Caco-2 (cell line): Measurements from ENCODE around the gene DDX31. TPM values are rescaled to one million over a fixed set of nuclear protein-coding genes. Genes with fewer than 3 reads are reported as not detected.

Experiments
- BruUV-seq: library from RNA; stranded (reverse); fragments of 400-500 nt; replicated peaks from 2 replicates; lab custom pipeline; 2021; lab: Mats Ljungman, UMichigan
- CTCF ChIA-PET: fragments of 300-600 bp; sonication (Branson Sonifier 250); formaldehyde crosslinking; loops from one replicate; lab custom pipeline; 2022; ENCODE audit warnings: antibody characterized with exemption; lab: Charles Lee
- POLR2A ChIA-PET: fragments of 300-600 bp; sonication (Branson Sonifier 250); formaldehyde crosslinking; loops from one replicate; lab custom pipeline; 2022; ENCODE audit warnings: antibody characterized with exemption; lab: Charles Lee
- DNase-seq, 2 experiments: peaks; one replicate each; pipeline versions ENCODE4 v3.0.0 to v3.0.0-alpha.2; 2020 to 2022
- H3K27me3 ChIP-seq: replicated peaks from 2 replicates; pipeline ENCODE4 v1.6.0; 2011; ENCODE audit warnings: low read length; ENCODE audit not compliant: control insufficient read depth, insufficient read depth
- H3K36me3 ChIP-seq: 2 replicates; pipeline ENCODE4 v1.5.1; 2011; ENCODE audit warnings: low read length; ENCODE audit not compliant: control insufficient read depth, insufficient read depth
- H3K4me1 ChIP-seq: fragments of 250-450 bp; sonication (Bioruptor Pico); 2 replicates; pipeline ENCODE4 v1.5.1; 2020; ENCODE audit warnings: mild to moderate bottlenecking
- H3K4me3 ChIP-seq: 2 replicates; pipeline ENCODE4 v1.5.1; 2011; ENCODE audit warnings: low read depth, mild to moderate bottlenecking, control low read depth, low read length
- H3K9me3 ChIP-seq: fragments of 250-450 bp; sonication (Bioruptor Pico); 2 replicates; pipeline ENCODE4 v1.5.1; 2020; ENCODE audit warnings: mild to moderate bottlenecking, moderate library complexity
- H3K27ac Mint-ChIP-seq: one replicate; pipeline ENCODE4 v1.8.0; 2022; ENCODE audit warnings: mixed read lengths; ENCODE audit not compliant: unreplicated experiment
- H3K27me3 Mint-ChIP-seq: one replicate; pipeline ENCODE4 v1.8.0; 2022; ENCODE audit warnings: mixed read lengths; ENCODE audit not compliant: insufficient read depth, unreplicated experiment
- H3K36me3 Mint-ChIP-seq: one replicate; pipeline ENCODE4 v1.8.0; 2022; ENCODE audit warnings: mild to moderate bottlenecking, mixed read lengths; ENCODE audit not compliant: insufficient read depth, unreplicated experiment
- H3K4me1 Mint-ChIP-seq: one replicate; pipeline ENCODE4 v1.8.0; 2022; ENCODE audit warnings: low read depth, mixed read lengths; ENCODE audit not compliant: unreplicated experiment
- H3K4me3 Mint-ChIP-seq: one replicate; pipeline ENCODE4 v1.8.0; 2022; ENCODE audit warnings: mild to moderate bottlenecking, moderate library complexity, mixed read lengths; ENCODE audit not compliant: unreplicated experiment
- H3K9me3 Mint-ChIP-seq: one replicate; pipeline ENCODE4 v1.8.0; 2022; ENCODE audit warnings: mixed read lengths; ENCODE audit not compliant: unreplicated experiment
- intact Hi-C: fragments of 100-400 bp; cut with micrococcal nuclease; formaldehyde crosslinking; loops from one replicate; pipeline ENCODE4 v1.10.0; 2022; ENCODE audit not compliant: unreplicated experiment
- total RNA-seq: library from RNA; stranded (reverse); gene quantifications from 2 replicates; pipeline ENCODE4 v1.2.3, GENCODE V29; 2022
- TF ChIP-seq, protein P1 (sequence below), 2 experiments: fragments of 200-600 bp in 1 of 2; IDR thresholded peaks; 1 replicate in 1 of 2; 2 replicates in 1 of 2; pipeline versions ENCODE4 v1.5.1 to v1.8.0; 2011 to 2022; ENCODE audit warnings: antibody characterized with exemption in 1 of 2, control low read depth in 1 of 2, inconsistent platforms in 1 of 2, low read depth in 1 of 2, low read length in 1 of 2, mild to moderate bottlenecking in 1 of 2, moderate library complexity in 1 of 2; ENCODE audit not compliant: insufficient read depth in 1 of 2, severe bottlenecking in 1 of 2, unreplicated experiment in 1 of 2

DDX31 gene
- total RNA-seq, 1 experiment from 2014 or later, result 23.1 TPM

DNA sequence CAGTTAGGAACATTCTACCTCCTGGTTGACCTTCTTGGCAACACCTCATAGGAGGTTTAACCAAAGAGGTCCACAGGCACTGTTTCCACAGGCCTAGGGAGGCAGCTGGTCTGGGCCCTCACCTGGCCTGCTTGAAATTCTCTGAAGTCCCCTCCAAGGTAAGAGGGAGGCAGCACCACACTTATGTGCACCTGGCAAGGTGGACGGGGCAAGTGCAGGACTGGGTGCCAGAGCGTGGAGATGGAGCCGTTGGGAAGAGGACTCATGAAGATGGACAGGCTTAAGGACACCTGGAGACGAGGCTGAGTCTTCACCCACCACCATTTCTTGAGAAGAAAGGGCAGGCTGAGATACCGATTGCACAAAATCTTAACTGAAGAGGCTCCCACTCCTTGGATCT lies 94.0 kb downstream of the DDX31 start:
- Histone ChIP-seq H3K4me1 (no peaks in the 10 kb centered on the region), H3K36me3 (no peaks in the 10 kb centered on the region), H3K9me3 (no peaks in the 10 kb centered on the region), H3K4me3 (no peak overlapping the region), H3K27me3 (no peaks in the 10 kb centered on the region)
- no peaks in the 10 kb centered on the region for H3K36me3 Mint-ChIP-seq
- no peak for DNase-seq
- CTCF ChIA-PET, result interaction anchor here (1.6 kb wide), 1 partner anchor 164 kb away, joined by 5 read pairs; no protein-coding TSS in a partner anchor
- TF ChIP-seq, protein P1, sequence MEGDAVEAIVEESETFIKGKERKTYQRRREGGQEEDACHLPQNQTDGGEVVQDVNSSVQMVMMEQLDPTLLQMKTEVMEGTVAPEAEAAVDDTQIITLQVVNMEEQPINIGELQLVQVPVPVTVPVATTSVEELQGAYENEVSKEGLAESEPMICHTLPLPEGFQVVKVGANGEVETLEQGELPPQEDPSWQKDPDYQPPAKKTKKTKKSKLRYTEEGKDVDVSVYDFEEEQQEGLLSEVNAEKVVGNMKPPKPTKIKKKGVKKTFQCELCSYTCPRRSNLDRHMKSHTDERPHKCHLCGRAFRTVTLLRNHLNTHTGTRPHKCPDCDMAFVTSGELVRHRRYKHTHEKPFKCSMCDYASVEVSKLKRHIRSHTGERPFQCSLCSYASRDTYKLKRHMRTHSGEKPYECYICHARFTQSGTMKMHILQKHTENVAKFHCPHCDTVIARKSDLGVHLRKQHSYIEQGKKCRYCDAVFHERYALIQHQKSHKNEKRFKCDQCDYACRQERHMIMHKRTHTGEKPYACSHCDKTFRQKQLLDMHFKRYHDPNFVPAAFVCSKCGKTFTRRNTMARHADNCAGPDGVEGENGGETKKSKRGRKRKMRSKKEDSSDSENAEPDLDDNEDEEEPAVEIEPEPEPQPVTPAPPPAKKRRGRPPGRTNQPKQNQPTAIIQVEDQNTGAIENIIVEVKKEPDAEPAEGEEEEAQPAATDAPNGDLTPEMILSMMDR (IDR thresholded peaks at IDR 0.05; ENCODE audit: insufficient read depth in 1 of 2, low read depth in 1 of 2, low read length in 1 of 2, severe bottlenecking in 1 of 2, unreplicated experiment in 1 of 2), result no peak
- no peak overlapping the region for H3K27ac Mint-ChIP-seq
- POLR2A ChIA-PET, result no interaction called here
- intact Hi-C loops, result loop anchor here (1.0 to 5.0 kb wide), 4 partner anchors 30 to 226 kb away; no protein-coding TSS in a partner anchor
- no TSS peak for BruUV-seq
- no peaks in the 10 kb centered on the region for H3K9me3 Mint-ChIP-seq
- no peak overlapping the region for H3K4me3 Mint-ChIP-seq
- H3K4me1 Mint-ChIP-seq, result no peaks in the 10 kb centered on the region
- H3K27me3 Mint-ChIP-seq, result peaks cover 26% of the 10 kb centered on the region

DNA sequence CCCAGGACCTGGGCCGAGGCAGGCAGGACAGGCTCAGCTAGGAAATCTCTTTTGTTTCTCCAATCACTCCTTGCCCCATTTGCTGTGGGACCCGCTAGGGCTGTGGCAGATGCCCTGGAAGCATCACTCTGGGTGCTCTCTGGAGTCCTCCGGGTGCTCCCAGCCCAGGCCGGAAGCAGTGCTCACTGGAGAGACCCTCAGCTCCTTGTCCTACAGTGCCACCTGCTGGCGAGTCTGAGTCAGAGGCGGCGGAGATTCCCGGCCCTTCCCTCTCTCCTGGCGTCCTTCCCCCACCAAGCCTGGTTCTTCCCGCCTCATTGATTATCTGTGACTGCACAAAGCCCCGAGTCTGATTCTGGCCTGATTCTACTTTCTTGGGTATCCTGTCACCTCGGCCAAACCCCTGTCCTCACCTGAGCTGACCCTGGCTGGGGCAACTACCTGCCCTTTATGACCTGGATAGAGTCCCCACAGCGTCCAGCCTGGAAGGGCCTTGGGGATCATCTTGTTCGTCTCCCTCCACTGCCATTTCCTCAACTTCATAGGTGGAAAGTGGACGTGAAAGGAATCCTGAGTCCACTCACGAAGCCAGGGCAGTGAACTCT lies 94.7 kb downstream of the DDX31 start:
- intact Hi-C loops, result loop anchor here (1.0 to 5.0 kb wide), 4 partner anchors 29 to 227 kb away; no protein-coding TSS in a partner anchor
- Histone ChIP-seq H3K27me3 (no peaks in the 10 kb centered on the region), H3K4me3 (no peak overlapping the region), H3K36me3 (no peaks in the 10 kb centered on the region), H3K4me1 (no peaks in the 10 kb centered on the region), H3K9me3 (no peaks in the 10 kb centered on the region)
- CTCF ChIA-PET, result interaction anchor here (1.6 to 2.1 kb wide), 2 partner anchors 67 to 163 kb away, joined by 5 to 9 read pairs; no protein-coding TSS in a partner anchor
- H3K36me3 Mint-ChIP-seq, result no peaks in the 10 kb centered on the region
- H3K9me3 Mint-ChIP-seq, result no peaks in the 10 kb centered on the region
- TF ChIP-seq, protein P1 (IDR thresholded peaks at IDR 0.05; ENCODE audit: insufficient read depth in 1 of 2, low read depth in 1 of 2, low read length in 1 of 2, severe bottlenecking in 1 of 2, unreplicated experiment in 1 of 2), result peak; percentile 82 to 86
- no TSS peak for BruUV-seq
- peaks cover 26% of the 10 kb centered on the region for H3K27me3 Mint-ChIP-seq
- no peaks in the 10 kb centered on the region for H3K4me1 Mint-ChIP-seq
- no peak overlapping the region for H3K27ac Mint-ChIP-seq
- DNase-seq, result peak; percentile 82 to 85
- H3K4me3 Mint-ChIP-seq, result no peak overlapping the region
- POLR2A ChIA-PET, result no interaction called here

DNA sequence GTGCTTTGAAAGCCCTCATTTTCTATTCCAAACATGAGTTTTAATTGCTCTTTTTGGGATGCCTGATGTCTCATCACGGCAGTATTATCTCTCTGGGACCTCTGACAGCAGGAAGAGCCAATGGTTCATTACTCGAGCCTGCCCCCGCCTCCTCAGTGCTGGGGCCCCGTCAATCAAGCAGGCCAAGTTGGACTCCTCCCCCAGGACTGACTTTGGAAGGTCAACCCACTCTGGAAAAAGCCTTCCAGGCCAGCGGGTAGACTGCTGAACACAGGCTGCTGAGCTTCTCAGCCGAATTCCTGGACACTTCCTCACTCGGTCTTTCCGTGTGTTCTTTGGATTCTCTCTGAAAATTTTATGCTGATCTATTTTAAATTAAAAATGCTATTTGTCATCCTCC lies 96.9 kb downstream of the DDX31 start:
- H3K4me3 Mint-ChIP-seq, result no peak overlapping the region
- H3K36me3 ChIP-seq, result no peaks in the 10 kb centered on the region
- DNase-seq, result peak in 1 of 2 experiments; percentile 23

More for the DNA sequence above, 96.9 kb downstream of the DDX31 start:
- H3K9me3 Mint-ChIP-seq, result no peaks in the 10 kb centered on the region
- Histone ChIP-seq H3K4me1 (no peaks in the 10 kb centered on the region), H3K9me3 (no peaks in the 10 kb centered on the region), H3K27me3 (no peaks in the 10 kb centered on the region), H3K4me3 (no peak overlapping the region)
- intact Hi-C loops, result no loop called here
- no peaks in the 10 kb centered on the region for H3K36me3 Mint-ChIP-seq
- TF ChIP-seq, protein P1 (IDR thresholded peaks at IDR 0.05; ENCODE audit: insufficient read depth in 1 of 2, low read depth in 1 of 2, low read length in 1 of 2, severe bottlenecking in 1 of 2, unreplicated experiment in 1 of 2), result no peak
- no TSS peak for BruUV-seq
- H3K4me1 Mint-ChIP-seq, result no peaks in the 10 kb centered on the region
- ChIA-PET CTCF (interaction anchor here (1.0 to 2.1 kb wide), 2 partner anchors 65 to 163 kb away, joined by 3 to 9 read pairs; partner anchors contain the start of gene CFAP77), POLR2A (no interaction called here)
- H3K27ac Mint-ChIP-seq, result no peak overlapping the region
- peaks cover 17% of the 10 kb centered on the region for H3K27me3 Mint-ChIP-seq
